Brain microvascular endothelial cell (primary cell): Measurements from ENCODE around the gene H19.

Source experiments
- DNase-seq: peaks from one replicate; pipeline ENCODE4 v3.0.0-alpha.2; 2020
- H3K27ac ChIP-seq: fragments of 250-450 bp; sonication (Bioruptor Pico); 2 replicates; pipeline ENCODE4 v1.5.1; 2020; ENCODE audit warnings: mild to moderate bottlenecking, moderate library complexity
- H3K27me3 ChIP-seq: fragments of 250-450 bp; sonication (Bioruptor Pico); replicated peaks from 2 replicates; pipeline ENCODE4 v1.5.1; 2020; ENCODE audit warnings: mild to moderate bottlenecking
- H3K36me3 ChIP-seq: fragments of 250-450 bp; sonication (Bioruptor Pico); replicated peaks from 2 replicates; pipeline ENCODE4 v1.5.1; 2020; ENCODE audit warnings: mild to moderate bottlenecking
- H3K4me3 ChIP-seq: 2 replicates; pipeline ENCODE4 v1.5.1; 2011; ENCODE audit warnings: low read depth, mild to moderate bottlenecking, control low read depth, low read length, moderate library complexity
- in situ Hi-C: cut with HindIII; loops from 2 replicates; pipeline ENCODE4 v1.10.0; 2017; ENCODE audit warnings: low sequenced_read_pairs, low pct_ligation_motif_present
- TF ChIP-seq, protein P1 (sequence below): IDR thresholded peaks from 2 replicates; pipeline ENCODE4 v1.5.1; 2011; ENCODE audit warnings: low read depth, mild to moderate bottlenecking, moderate library complexity, low read length, control low read depth, inconsistent platforms; ENCODE audit errors: missing control alignments

H19 gene

DNA sequence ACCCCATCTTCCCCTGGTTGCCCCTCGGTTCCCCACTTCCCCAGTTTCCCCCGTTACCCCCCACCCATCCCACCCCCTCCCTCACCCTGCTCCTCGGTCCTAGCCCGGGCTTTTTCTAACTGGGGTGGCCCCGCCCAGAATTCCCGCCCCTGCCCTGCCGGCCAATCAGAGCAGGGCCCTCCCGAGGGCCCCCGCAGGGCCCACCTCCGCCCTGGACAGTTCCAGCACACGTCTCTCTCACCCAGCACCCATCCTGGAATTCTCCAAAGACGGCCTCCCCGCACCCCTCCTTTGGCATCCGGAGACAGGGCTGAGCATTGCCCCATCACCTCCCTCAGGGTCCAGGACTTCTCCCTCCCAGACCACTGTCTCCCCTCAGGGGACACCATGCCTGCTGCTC, at the start of gene H19:
TSS of gene H19 (minus strand) at position 88 of the 400 bp plus-strand sequence.
- no peak for DNase-seq
- no peak within 1 kb of the TSS for H3K4me3 ChIP-seq
- H3K36me3 ChIP-seq, result no peaks in the 10 kb centered on the region
- no peaks in the 10 kb centered on the region for H3K27me3 ChIP-seq
- in situ Hi-C loops, result no loop called here
- no peak within 1 kb of the TSS for H3K27ac ChIP-seq
- TF ChIP-seq, protein P1, sequence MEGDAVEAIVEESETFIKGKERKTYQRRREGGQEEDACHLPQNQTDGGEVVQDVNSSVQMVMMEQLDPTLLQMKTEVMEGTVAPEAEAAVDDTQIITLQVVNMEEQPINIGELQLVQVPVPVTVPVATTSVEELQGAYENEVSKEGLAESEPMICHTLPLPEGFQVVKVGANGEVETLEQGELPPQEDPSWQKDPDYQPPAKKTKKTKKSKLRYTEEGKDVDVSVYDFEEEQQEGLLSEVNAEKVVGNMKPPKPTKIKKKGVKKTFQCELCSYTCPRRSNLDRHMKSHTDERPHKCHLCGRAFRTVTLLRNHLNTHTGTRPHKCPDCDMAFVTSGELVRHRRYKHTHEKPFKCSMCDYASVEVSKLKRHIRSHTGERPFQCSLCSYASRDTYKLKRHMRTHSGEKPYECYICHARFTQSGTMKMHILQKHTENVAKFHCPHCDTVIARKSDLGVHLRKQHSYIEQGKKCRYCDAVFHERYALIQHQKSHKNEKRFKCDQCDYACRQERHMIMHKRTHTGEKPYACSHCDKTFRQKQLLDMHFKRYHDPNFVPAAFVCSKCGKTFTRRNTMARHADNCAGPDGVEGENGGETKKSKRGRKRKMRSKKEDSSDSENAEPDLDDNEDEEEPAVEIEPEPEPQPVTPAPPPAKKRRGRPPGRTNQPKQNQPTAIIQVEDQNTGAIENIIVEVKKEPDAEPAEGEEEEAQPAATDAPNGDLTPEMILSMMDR, result no peak

DNA sequence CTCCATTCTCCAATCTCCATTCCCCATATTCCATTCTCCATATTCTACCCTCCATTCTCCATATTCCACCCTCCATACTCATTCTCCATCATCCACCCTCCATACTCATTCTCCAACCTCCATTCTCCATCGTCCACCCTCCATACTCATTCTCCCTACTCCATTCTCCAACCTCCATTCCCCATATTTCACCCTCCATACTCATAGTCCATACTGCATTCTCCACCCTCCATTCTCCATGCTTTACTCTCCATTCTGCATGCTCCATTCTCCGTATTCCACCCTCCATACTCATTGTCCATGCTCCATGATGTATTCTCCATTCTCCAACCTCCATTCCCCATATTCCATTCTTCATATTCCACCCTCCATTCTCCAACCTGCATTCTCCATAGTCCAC, 44.3 kb upstream of the H19 start:
- Histone ChIP-seq H3K36me3 (no peaks in the 10 kb centered on the region), H3K27me3 (peaks cover 12% of the 10 kb centered on the region), H3K4me3 (no peak overlapping the region), H3K27ac (no peak overlapping the region)
- DNase-seq, result no peak
- TF ChIP-seq, protein P1, result no peak
- in situ Hi-C loops, result no loop called here

DNA sequence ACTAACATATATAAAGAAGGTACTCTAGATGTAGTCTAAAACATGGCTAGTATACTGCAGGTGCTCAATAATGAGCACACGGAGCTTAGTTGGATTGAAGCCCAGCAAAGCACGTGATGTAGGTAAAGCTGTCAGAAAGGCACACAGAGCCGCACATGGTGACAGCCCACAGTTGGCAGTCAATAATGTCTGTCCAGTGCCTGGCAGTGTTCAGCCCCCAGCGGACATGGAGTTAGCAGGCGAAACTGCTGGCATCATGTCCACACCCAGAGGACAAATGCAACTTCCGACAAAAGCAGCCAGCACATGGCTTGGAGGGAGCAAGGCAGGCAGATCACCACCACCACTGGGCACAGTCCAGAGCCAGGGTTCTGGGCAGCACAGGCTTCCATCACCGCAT, 43.5 kb upstream of the H19 start:
- TF ChIP-seq, protein P1, result no peak
- in situ Hi-C loops, result no loop called here
- Histone ChIP-seq H3K27me3 (peaks cover 9% of the 10 kb centered on the region), H3K27ac (no peak overlapping the region), H3K36me3 (no peaks in the 10 kb centered on the region), H3K4me3 (no peak overlapping the region)
- DNase-seq, result no peak

DNA sequence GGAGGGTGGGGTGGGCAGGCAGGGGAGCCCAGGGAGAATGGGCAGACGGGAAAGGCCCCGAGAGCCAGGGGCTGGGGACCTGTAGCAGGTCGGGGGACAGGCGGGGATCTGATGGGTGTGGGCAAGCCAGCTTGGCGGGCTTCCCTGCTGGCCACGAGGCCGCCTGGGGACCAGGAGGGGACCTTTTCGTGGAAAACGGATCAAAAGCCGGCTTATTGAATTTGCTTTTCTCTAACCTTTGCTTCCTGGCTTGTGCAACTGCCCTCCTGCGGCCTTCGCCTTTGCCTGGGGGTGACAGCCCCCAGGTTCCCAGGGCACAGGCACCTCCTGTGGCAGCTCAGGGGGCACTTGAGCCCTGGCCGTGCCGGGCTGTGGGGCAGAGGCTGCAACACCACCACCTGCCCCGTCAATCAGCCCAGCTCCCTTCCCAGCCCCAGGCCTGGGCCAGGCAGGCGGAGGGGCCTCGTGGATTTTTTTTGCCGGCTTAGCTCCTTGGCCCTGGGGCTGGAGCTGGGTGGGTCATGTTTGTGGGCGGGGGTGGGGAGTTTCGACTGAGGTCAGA, 41.6 kb upstream of the H19 start:
- no peak for DNase-seq
- in situ Hi-C loops, result no loop called here

DNA sequence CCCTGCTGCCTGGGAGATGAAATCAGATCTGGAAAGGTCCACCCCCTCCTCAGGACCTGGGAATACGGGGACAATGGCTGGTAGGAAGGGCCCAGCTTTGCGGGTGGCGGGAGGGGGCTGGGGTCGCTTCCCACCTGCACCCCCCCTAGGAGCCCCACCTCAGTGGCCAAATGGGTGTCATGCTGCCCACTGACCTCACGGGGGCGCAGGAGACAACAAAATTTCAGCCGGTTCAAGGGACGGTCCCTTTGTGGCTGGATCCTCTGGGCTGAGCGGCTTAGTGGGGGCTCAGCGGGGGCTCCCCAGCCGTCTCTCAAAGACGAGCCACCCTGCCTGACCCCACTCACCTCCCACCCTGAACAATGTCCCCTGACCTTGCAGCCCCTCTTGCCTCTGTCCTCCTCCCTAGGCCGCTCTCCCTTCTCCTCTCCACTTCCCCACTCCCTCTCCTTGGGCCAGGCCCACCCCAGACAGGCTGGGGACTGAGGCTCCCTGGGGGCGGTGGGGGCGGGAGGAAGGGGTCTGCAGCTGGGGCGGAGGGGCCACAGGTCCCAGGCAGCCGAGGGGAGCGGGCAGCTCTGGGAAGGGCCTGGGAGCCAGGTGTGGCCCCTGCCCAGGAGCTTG, 39.3 kb upstream of the H19 start:
- in situ Hi-C loops, result no loop called here
- TF ChIP-seq, protein P1, result no peak
- Histone ChIP-seq H3K4me3 (no peak overlapping the region), H3K27me3 (no peaks in the 10 kb centered on the region), H3K36me3 (no peaks in the 10 kb centered on the region), H3K27ac (no peak overlapping the region)
- DNase-seq, result no peak

More for the DNA sequence above, 41.6 kb upstream of the H19 start:
- TF ChIP-seq, protein P1, result no peak
- H3K36me3 ChIP-seq, result no peaks in the 10 kb centered on the region
- no peak overlapping the region for H3K4me3 ChIP-seq
- peaks cover under 1% of the 10 kb centered on the region for H3K27me3 ChIP-seq
- no peak overlapping the region for H3K27ac ChIP-seq

DNA sequence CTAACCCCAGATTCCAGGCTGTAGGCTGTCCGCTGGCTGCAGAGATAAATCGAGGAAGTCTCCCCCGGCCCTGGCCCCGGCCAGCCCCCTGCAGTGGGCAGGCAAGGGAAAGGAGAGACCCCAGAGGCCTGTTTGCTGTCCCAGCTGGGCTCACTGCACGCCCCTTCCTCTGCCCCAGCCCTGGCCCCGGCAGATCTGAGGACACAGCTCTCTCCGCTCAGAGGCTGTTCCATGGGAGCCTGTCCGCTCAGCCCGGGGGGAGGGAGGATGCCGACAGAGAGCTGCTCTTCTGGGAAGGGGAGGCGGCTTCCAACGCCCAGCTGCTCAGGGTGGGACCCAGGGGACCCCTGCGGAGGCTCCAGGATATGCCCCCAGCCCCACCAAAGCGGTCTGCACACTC, 37.7 kb upstream of the H19 start:
- DNase-seq, result no peak
- TF ChIP-seq, protein P1, result no peak
- Histone ChIP-seq H3K36me3 (no peaks in the 10 kb centered on the region), H3K4me3 (no peak overlapping the region), H3K27ac (no peak overlapping the region), H3K27me3 (no peaks in the 10 kb centered on the region)
- in situ Hi-C loops, result no loop called here
